Measurements from ENCODE around the gene AMDHD1.

The AMDHD1 gene

DNA sequence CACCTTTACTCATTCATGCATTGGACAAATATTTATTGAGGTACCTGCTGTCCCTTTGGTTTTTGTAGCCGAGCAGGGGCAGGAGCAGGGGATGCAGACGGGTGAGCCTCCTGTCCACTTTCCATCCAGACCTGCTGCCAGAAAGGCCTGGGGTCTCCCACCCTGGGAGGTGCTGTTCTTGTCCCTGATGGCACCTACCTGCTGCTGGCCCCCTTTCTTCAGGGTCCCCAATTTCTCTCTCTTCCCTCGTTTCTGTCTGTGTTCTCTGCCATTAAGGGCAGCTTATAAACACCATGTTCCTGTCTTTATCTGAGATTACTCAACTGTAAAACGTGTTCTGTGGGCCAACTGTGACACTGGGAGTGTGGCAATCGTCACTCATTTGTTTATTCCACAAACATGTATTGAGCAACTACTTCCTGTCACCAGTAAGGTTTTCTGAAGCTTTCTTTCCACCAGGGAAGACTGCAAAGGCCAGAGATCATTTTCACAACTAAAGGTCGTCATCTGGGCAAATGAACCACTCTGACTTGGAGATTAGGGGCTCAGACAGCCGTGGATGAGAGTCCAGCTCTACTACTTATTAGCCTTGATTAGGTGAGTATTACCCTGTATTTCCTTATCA lies 53.0 kb downstream of the AMDHD1 start, which contains the start of gene HAL:
HAL (minus strand) TSS at position 311 of the 625 bp plus-strand sequence. CDS start 434 bp downstream, outside the sequence.
- no peak for DNase-seq (ENCODE audit: low spot score)

DNA sequence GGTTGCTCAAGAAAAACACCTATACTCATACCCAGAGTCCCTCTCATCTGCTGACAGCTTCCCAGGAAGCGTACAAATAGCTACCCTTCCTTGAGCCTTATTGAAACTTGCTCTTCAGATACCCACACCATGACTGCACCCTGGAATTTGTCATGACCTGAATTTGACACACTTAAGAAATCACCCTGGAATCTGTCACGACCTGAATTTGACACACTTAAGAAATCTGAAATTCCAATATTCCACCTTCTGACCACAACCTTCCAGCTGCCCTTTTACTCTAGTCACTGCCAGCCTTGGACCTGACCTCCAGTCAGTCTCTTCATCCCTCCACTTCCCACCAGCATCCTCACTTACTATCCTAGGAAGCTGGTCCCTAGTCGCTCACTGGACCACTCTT lies 54.1 kb downstream of the AMDHD1 start:
- DNase-seq (ENCODE audit: low spot score) = no peak

DNA sequence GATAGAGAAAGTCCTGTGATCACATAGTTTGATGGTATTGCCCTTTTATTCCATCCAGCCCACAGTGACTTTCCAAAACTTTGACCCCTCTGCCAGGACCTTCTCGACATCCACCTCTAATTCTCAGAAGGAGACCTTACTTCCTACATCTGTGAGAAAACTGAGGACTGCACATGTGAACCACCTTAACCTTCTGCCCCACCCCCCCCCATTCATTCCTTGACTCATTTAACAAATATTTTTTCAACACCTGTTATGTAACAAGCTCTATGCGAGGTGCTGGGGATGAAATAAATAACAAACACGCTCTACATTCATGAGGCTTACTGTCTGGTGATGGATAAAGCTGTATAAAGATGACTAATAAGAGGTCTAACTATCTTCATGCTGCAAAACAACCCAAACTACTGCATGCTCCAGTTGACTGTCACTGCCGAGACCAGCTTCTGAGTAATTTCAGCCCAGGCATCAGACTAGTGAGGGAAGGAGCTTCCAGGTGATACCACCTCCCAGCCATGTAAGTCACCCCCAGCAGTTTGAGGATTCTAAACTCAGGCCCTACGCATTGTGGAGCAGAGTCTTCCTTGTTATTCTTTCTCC lies 54.9 kb downstream of the AMDHD1 start:
- DNase-seq (ENCODE audit: low spot score) = no peak

DNA sequence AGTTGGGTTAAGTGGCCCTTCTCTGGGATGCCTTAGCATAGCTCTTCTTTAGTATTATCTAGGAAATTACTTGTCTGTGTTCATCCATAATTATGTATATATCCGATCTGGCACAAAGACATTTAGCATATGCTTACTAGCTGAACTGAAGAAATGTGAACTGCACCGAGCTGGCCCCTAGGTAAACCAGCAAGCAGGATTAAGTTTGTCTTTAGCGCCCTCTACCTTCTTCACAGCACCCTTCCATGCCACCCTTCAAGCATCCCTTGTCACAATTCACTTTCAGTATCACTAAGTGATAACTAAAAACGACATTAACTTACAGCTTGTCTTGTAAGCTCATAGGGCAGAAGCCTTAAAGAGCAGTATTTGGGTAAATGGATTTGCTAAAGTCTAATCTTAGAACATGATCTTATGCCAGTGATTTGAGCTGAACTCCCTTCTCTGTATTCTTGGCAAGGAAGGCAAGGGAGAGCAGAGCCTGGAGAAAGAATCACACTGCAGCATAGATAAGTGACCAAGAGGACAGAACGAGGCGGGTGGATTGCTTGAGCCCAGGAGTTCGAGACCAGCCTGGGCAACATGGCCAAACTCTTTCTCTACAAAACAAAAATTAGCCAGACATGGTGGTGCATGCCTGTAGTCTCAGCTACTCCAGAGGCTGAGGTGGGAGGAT lies 55.6 kb downstream of the AMDHD1 start:
- DNase-seq (ENCODE audit: low spot score) = peak; percentile 69

DNA sequence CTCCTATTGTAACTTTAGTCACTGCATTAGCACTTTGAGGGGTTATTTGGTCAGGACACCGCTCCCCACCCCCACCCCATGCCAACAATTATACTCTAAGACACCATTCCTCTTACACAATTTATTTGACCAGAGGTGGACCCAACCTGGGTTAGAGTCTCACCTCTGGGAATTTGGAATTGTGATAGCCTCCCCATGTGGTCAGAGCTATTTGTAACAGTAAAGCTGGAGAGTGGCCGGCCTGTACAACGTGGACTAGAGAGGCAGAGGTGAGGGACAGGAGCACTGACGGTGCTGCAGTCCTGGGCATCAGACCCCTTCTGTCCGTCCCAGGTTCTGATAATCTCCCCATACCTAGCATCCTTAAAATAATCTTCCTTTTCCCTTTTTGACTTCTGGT lies 56.4 kb downstream of the AMDHD1 start:
- DNase-seq (ENCODE audit: low spot score) = no peak

DNA sequence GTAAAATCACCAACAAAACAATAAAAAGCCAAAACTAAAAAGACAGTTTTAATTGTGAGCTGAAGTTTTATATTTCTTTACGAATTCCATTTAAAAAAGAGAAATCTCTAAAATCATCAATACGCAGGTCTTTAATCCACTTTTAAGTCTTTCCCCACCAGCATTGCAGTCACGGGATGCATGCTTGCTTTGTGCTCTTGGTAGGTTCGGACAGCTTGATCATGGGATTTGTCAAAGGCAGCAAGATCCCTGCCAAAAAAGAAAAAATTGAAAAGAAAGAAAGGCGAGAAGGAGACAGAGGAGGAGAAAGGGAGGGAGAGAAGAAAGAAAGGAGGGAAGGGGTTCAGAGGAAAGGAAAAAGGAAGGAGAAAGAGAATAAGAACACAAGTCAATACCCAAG lies 57.7 kb downstream of the AMDHD1 start:
- DNase-seq (ENCODE audit: low spot score) = no peak

DNA sequence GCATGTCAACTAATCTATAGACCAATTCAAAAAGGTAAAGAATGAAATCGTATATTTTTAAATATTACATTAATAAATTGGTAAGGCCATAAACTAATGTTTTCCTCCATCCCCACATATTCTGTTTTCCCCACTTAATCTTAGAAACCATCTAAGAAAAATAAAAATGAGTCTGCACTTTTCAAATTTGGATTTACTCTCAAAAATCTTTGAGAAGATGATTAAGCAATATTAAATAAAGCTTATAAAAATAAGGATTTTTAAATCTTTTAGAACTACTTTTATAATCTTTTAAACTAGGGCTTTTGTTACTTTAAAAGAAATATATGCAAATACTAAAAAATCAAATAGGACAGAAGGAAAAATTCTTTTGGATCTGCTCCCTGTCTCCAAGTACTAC lies 63.6 kb downstream of the AMDHD1 start:
- no peak for DNase-seq (ENCODE audit: low spot score)

DNA sequence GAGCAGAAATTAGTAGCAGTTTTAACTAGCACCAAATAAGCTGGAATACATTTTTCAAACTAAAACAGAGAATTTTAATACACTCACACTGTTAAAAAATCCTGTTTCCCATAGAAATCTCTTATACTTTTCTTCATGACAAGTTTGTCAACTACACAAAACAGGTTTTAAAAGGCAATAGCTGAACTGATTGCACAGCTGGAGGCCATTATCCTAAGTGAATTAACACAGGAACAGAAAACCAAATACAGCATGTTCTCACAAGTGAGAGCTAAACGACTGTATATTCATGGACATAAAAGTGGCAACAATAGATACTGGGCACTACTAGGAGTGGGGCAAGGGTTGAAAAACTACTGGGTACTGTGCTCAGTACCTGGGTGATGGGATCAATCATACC lies 64.6 kb downstream of the AMDHD1 start:
- no peak for DNase-seq (ENCODE audit: low spot score)

DNA sequence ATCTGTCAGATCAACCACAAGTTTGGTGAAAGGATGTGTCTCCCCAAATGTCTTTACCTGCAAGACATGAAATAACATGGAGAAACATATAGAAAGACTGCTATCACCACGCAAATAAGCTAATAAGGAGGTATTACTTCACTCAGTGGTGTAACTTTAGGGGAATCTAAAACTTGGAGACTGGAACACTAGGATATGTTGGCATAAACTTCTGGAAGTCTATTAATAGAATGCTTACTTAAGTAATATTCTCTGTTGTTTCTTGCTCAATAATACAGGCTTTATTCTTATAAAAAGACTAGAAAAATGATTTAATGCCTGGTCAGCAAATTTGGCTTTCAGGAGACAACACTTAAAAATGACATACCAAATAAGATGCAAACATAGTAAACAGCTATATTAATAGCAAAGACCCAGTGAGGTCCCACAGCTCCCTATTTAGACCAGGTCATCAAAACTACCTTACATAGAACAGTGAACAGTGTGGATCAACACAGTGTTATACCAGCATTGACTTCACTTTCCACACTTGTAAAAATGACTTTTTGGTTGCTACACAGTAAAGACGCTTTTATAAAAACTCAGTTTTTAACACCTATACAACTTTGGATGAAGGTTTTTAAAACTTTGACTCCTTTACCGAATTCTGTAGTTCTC lies 71.9 kb downstream of the AMDHD1 start:
- DNase-seq (ENCODE audit: low spot score) = no peak

DNA sequence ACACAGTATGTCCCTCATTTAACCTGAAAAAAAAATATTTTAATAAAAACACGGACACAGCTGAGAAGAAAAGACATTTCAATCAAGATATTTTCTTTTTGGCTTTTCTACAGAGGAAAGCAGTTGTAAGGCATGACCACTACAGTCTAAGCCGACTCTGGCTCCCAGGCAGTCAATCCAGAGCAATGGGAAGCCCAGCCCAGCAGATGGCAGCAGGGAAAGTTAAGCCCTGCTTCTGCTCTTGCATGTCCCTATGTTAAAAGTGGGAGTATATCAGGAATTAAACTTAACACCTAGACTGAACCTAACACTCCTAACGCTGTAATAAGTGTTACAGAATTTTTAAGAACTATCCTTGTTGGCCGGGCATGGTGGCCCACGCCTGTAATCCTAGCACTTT lies 72.5 kb downstream of the AMDHD1 start:
- DNase-seq (ENCODE audit: low spot score) = no peak

Data from CD4-positive, alpha-beta T cell treated with Interleukin-2 at 100 ng/mL for 4 hours (primary cell).